Calu3 (cell line): ENCODE measurements around the gene HSD17B3. TPM values are rescaled to one million over a fixed set of nuclear protein-coding genes. Genes with fewer than 3 reads are reported as not detected.

Experiments
- BruUV-seq: library from RNA; stranded (reverse); fragments of 400-500 nt; replicated peaks from 2 replicates; lab custom pipeline; 2021; lab: Mats Ljungman, UMichigan
- CTCF ChIA-PET: fragments of 300-600 bp; sonication (Branson Sonifier 250); formaldehyde crosslinking; loops from one replicate; lab custom pipeline; 2022; ENCODE audit warnings: antibody characterized with exemption; lab: Charles Lee
- DNase-seq: peaks from one replicate; pipeline ENCODE4 v3.0.0; 2022
- H3K27ac Mint-ChIP-seq: one replicate; pipeline ENCODE4 v1.8.0; 2022; ENCODE audit warnings: mixed read lengths; ENCODE audit not compliant: unreplicated experiment
- H3K27me3 Mint-ChIP-seq: one replicate; pipeline ENCODE4 v1.8.0; 2022; ENCODE audit warnings: mixed read lengths; ENCODE audit not compliant: unreplicated experiment
- H3K36me3 Mint-ChIP-seq: one replicate; pipeline ENCODE4 v1.8.0; 2022; ENCODE audit warnings: mild to moderate bottlenecking, moderate library complexity, mixed read lengths; ENCODE audit not compliant: insufficient read depth, unreplicated experiment
- H3K4me1 Mint-ChIP-seq: one replicate; pipeline ENCODE4 v1.8.0; 2022; ENCODE audit warnings: mild to moderate bottlenecking, low read depth, mixed read lengths; ENCODE audit not compliant: unreplicated experiment
- H3K4me3 Mint-ChIP-seq: one replicate; pipeline ENCODE4 v1.8.0; 2022; ENCODE audit warnings: mild to moderate bottlenecking, low read depth, moderate library complexity, mixed read lengths; ENCODE audit not compliant: unreplicated experiment
- H3K9me3 Mint-ChIP-seq: one replicate; pipeline ENCODE4 v1.8.0; 2022; ENCODE audit warnings: low read depth, mixed read lengths; ENCODE audit not compliant: unreplicated experiment
- CTCF ChIP-seq: fragments of 200-600 bp; IDR thresholded peaks from one replicate; pipeline ENCODE4 v1.8.0; 2022; ENCODE audit warnings: antibody characterized with exemption; ENCODE audit not compliant: unreplicated experiment
- intact Hi-C: fragments of 100-400 bp; cut with micrococcal nuclease; formaldehyde crosslinking; loops from one replicate; pipeline ENCODE4 v1.10.0; 2022; ENCODE audit not compliant: unreplicated experiment
- total RNA-seq: library from RNA; stranded (reverse); gene quantifications from 2 replicates; pipeline ENCODE4 v1.2.3, GENCODE V29; 2022

The HSD17B3 gene
- total RNA-seq, 1 experiment from 2014 or later, result 1.2 TPM

DNA sequence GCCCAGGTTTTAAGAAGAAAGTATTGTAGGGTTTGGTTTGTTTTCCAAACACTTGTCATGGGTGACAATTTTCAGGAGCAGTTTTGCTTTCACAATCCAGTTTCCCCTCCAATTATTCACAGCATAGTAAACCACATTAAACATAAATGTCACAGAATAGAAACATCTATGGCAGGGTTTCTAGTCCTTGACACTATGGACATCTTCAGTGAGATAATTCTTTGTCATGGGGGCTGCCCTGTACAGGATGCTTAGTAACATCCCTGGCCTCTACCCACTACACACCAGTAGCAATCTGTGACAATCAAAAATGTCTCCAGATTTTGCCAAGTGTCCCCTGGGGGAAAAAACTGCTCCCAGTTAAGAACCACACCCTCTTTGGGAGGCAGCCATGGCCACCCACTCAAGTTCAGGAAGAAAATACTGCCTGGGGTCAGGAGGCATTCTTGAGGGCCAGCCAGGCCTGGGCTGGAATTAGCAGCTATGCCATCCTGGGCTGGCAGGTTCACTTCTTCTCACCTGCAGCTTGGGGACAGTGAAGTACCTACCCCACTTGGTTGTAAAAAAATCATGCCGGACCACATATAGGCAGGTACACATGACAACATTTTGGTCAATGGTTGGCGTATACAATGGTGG lies 116.3 kb downstream of the HSD17B3 start:
- TF ChIP-seq CTCF, result no peak
- H3K36me3 Mint-ChIP-seq, result no peaks in the 10 kb centered on the region
- CTCF ChIA-PET, result no interaction called here
- no peak for DNase-seq
- H3K4me3 Mint-ChIP-seq, result no peak overlapping the region
- peaks cover 22% of the 10 kb centered on the region for H3K27me3 Mint-ChIP-seq
- no peaks in the 10 kb centered on the region for H3K9me3 Mint-ChIP-seq
- intact Hi-C loops, result no loop called here
- BruUV-seq, result no TSS peak
- H3K27ac Mint-ChIP-seq, result no peak overlapping the region
- peaks cover 8% of the 10 kb centered on the region for H3K4me1 Mint-ChIP-seq

Other genes with a start within 250 kb of the HSD17B3 start
- gene SLC35D2, start 81.5 kb upstream of the HSD17B3 start, total RNA-seq, result 20.1 and 21.6 TPM in 2 replicates
- 8.6 and 9.6 TPM in 2 replicates for gene ZNF367, start 116.2 kb upstream of the HSD17B3 start, total RNA-seq
- gene HABP4, start 148.0 kb upstream of the HSD17B3 start, total RNA-seq, result 9.8 and 11.6 TPM in 2 replicates